ENCODE data around the gene RASAL1.

Gene RASAL1

GRCh38 chr12:113162102-113163029, 26.8 kb upstream of the RASAL1 start:
- DNase-seq = no peak

- no peak for DNase-seq
Measured at GRCh38 chr12:113161415-113162016, 26.0 kb upstream of the RASAL1 start.

GRCh38 chr12:113159937-113160336, 24.4 kb upstream of the RASAL1 start:
- DNase-seq = no peak

GRCh38 chr12:113158439-113159203, 23.1 kb upstream of the RASAL1 start:
- DNase-seq = no peak

GRCh38 chr12:113157218-113157859, 21.8 kb upstream of the RASAL1 start:
- no peak for DNase-seq

- DNase-seq = no peak
Measured at GRCh38 chr12:113155646-113156045, 20.1 kb upstream of the RASAL1 start.

GRCh38 chr12:113155060-113155459, 19.5 kb upstream of the RASAL1 start:
- DNase-seq = no peak

- DNase-seq = no peak
Measured at GRCh38 chr12:113154351-113154973, 18.9 kb upstream of the RASAL1 start.

GRCh38 chr12:113152835-113153814, 17.6 kb upstream of the RASAL1 start:
- DNase-seq = peak; percentile 85

- DNase-seq = no peak
Measured at GRCh38 chr12:113152196-113152834, 16.8 kb upstream of the RASAL1 start.

- DNase-seq = no peak
Measured at GRCh38 chr12:113151655-113152054, 16.1 kb upstream of the RASAL1 start.

- peak; percentile 52 for DNase-seq
Measured at GRCh38 chr12:113149361-113150150, 14.0 kb upstream of the RASAL1 start, which contains the start of gene CFAP73. Gene CFAP73, plus strand, starts transcription at chr12:113149724. Its CDS starts 134 bp downstream, at chr12:113149858.

GRCh38 chr12:113146999-113147398, 11.4 kb upstream of the RASAL1 start:
- DNase-seq = no peak

GRCh38 chr12:113145720-113146551, 10.4 kb upstream of the RASAL1 start:
- DNase-seq = no peak

GRCh38 chr12:113144806-113145205, 9.2 kb upstream of the RASAL1 start:
- no peak for DNase-seq

GRCh38 chr12:113143959-113144358, 8.4 kb upstream of the RASAL1 start:
- DNase-seq = no peak

- no peak for DNase-seq
Measured at GRCh38 chr12:113142886-113143332, 7.3 kb upstream of the RASAL1 start.

GRCh38 chr12:113142173-113142885, 6.8 kb upstream of the RASAL1 start:
- peak; percentile 94 for DNase-seq

Measured in midbrain (tissue), 1 donor.